ENCODE results near the gene HIC1. TPM values are rescaled to one million over a fixed set of nuclear protein-coding genes. Genes with fewer than 3 reads are reported as not detected.

HIC1 gene
- total RNA-seq, 1 experiment from 2014 or later, result 0.59 TPM

- H3K36me3 Mint-ChIP-seq (ENCODE audit: insufficient read depth, unreplicated experiment), result no peaks in the 10 kb centered on the region
- no peaks in the 10 kb centered on the region for H3K9me3 Mint-ChIP-seq (ENCODE audit: unreplicated experiment)
- DNase-seq, result no peak
- no peaks in the 10 kb centered on the region for H3K27me3 ChIP-seq (replicated peaks; ENCODE audit: control insufficient read depth, insufficient read depth, low read length)
- TF ChIP-seq, protein P1, sequence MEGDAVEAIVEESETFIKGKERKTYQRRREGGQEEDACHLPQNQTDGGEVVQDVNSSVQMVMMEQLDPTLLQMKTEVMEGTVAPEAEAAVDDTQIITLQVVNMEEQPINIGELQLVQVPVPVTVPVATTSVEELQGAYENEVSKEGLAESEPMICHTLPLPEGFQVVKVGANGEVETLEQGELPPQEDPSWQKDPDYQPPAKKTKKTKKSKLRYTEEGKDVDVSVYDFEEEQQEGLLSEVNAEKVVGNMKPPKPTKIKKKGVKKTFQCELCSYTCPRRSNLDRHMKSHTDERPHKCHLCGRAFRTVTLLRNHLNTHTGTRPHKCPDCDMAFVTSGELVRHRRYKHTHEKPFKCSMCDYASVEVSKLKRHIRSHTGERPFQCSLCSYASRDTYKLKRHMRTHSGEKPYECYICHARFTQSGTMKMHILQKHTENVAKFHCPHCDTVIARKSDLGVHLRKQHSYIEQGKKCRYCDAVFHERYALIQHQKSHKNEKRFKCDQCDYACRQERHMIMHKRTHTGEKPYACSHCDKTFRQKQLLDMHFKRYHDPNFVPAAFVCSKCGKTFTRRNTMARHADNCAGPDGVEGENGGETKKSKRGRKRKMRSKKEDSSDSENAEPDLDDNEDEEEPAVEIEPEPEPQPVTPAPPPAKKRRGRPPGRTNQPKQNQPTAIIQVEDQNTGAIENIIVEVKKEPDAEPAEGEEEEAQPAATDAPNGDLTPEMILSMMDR (IDR thresholded peaks at IDR 0.05; ENCODE audit: insufficient read depth in 1 of 2, low read depth in 1 of 2, low read length in 1 of 2, severe bottlenecking in 1 of 2, unreplicated experiment in 1 of 2), result no peak
- no peaks in the 10 kb centered on the region for H3K4me1 Mint-ChIP-seq (ENCODE audit: low read depth, unreplicated experiment)
- no peaks in the 10 kb centered on the region for H3K27me3 Mint-ChIP-seq (ENCODE audit: insufficient read depth, unreplicated experiment)
- H3K36me3 ChIP-seq (ENCODE audit: control insufficient read depth, insufficient read depth, low read length), result no peaks in the 10 kb centered on the region
- no TSS peak for BruUV-seq (replicated peaks)
- ChIA-PET POLR2A (no interaction called here), CTCF (no interaction called here)
- intact Hi-C loops (cut with micrococcal nuclease; ENCODE audit: unreplicated experiment), result no loop called here
- H3K4me1 ChIP-seq, result no peaks in the 10 kb centered on the region
- H3K4me3 ChIP-seq (ENCODE audit: low read depth, low read length), result no peak overlapping the region
- no peaks in the 10 kb centered on the region for H3K9me3 ChIP-seq
- H3K4me3 Mint-ChIP-seq (ENCODE audit: unreplicated experiment), result no peak overlapping the region
- H3K27ac Mint-ChIP-seq (ENCODE audit: unreplicated experiment), result no peak overlapping the region
These were observed 50.8 kb downstream of the HIC1 start for GRCh38 chr17:2105663-2106062.

GRCh38 chr17:2106308-2106955 is 51.5 kb downstream of the HIC1 start:
- H3K4me1 ChIP-seq, result no peaks in the 10 kb centered on the region
- TF ChIP-seq, protein P1 (IDR thresholded peaks at IDR 0.05; ENCODE audit: insufficient read depth in 1 of 2, low read depth in 1 of 2, low read length in 1 of 2, severe bottlenecking in 1 of 2, unreplicated experiment in 1 of 2), result no peak
- H3K27me3 ChIP-seq (replicated peaks; ENCODE audit: control insufficient read depth, insufficient read depth, low read length), result no peaks in the 10 kb centered on the region
- CTCF ChIA-PET, result no interaction called here
- H3K27me3 Mint-ChIP-seq (ENCODE audit: insufficient read depth, unreplicated experiment), result no peaks in the 10 kb centered on the region
- intact Hi-C loops (cut with micrococcal nuclease; ENCODE audit: unreplicated experiment), result no loop called here
- no peaks in the 10 kb centered on the region for H3K9me3 ChIP-seq
- H3K4me3 ChIP-seq (ENCODE audit: low read depth, low read length), result no peak overlapping the region
- H3K27ac Mint-ChIP-seq (ENCODE audit: unreplicated experiment), result no peak overlapping the region
- H3K36me3 ChIP-seq (ENCODE audit: control insufficient read depth, insufficient read depth, low read length), result no peaks in the 10 kb centered on the region
- no peak for DNase-seq
- H3K9me3 Mint-ChIP-seq (ENCODE audit: unreplicated experiment), result no peaks in the 10 kb centered on the region
- no peak overlapping the region for H3K4me3 Mint-ChIP-seq (ENCODE audit: unreplicated experiment)
- H3K36me3 Mint-ChIP-seq (ENCODE audit: insufficient read depth, unreplicated experiment), result no peaks in the 10 kb centered on the region
- no peaks in the 10 kb centered on the region for H3K4me1 Mint-ChIP-seq (ENCODE audit: low read depth, unreplicated experiment)
- no TSS peak for BruUV-seq (replicated peaks)
- POLR2A ChIA-PET, result no interaction called here

DNA sequence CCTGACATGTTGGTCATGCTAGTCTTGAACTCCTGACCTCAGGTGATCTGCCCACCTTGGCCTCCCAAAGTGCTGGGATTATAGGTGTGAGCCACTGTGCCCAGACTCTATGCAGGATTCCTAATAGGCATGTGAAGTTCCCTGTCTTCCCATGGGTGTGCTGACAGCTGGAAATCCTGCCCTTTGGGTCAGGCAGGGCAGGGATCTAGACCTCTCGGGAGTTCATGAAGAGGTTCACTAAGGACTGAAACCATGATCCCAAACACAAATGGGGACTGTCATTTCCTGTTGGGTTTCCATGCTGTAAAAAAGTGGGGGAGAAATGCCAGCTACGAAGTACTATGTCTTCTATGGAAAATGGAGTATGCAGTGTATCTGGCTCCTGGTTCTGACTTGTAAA is 52.1 kb downstream of the HIC1 start:
- no peak overlapping the region for H3K27ac Mint-ChIP-seq (ENCODE audit: unreplicated experiment)
- no peak overlapping the region for H3K4me3 Mint-ChIP-seq (ENCODE audit: unreplicated experiment)
- H3K36me3 Mint-ChIP-seq (ENCODE audit: insufficient read depth, unreplicated experiment), result no peaks in the 10 kb centered on the region
- intact Hi-C loops (cut with micrococcal nuclease; ENCODE audit: unreplicated experiment), result no loop called here
- ChIA-PET POLR2A (no interaction called here), CTCF (no interaction called here)
- H3K4me1 Mint-ChIP-seq (ENCODE audit: low read depth, unreplicated experiment), result no peaks in the 10 kb centered on the region
- Histone ChIP-seq H3K4me3 (ENCODE audit: low read depth, low read length) (no peak overlapping the region), H3K27me3 (replicated peaks; ENCODE audit: control insufficient read depth, insufficient read depth, low read length) (no peaks in the 10 kb centered on the region), H3K36me3 (ENCODE audit: control insufficient read depth, insufficient read depth, low read length) (no peaks in the 10 kb centered on the region), H3K9me3 (no peaks in the 10 kb centered on the region), H3K4me1 (no peaks in the 10 kb centered on the region)
- DNase-seq, result no peak
- TF ChIP-seq, protein P1 (IDR thresholded peaks at IDR 0.05; ENCODE audit: insufficient read depth in 1 of 2, low read depth in 1 of 2, low read length in 1 of 2, severe bottlenecking in 1 of 2, unreplicated experiment in 1 of 2), result no peak
- no TSS peak for BruUV-seq (replicated peaks)
- H3K27me3 Mint-ChIP-seq (ENCODE audit: insufficient read depth, unreplicated experiment), result no peaks in the 10 kb centered on the region
- H3K9me3 Mint-ChIP-seq (ENCODE audit: unreplicated experiment), result no peaks in the 10 kb centered on the region

Data from Caco-2 (cell line).